HG03457 (cell line): ENCODE results near the gene ZEB1.
"Not testable (repeated sequence)": the region's sequence is repeated elsewhere in the genome, so short reads cannot be mapped to it uniquely, and the experiment has no call there.

Experiments used
- ATAC-seq: cut with Tn5 transposase; IDR thresholded peaks from one replicate; pipeline ENCODE4 v1.9.1; 2021; ENCODE audit warnings: moderate number of reproducible peaks; ENCODE audit not compliant: unreplicated experiment

ZEB1 gene

GRCh38 chr10:31317652-31318381, 1.2 kb upstream of the ZEB1 start:
- no peak for ATAC-seq

GRCh38 chr10:31318382-31318853, 598 bp upstream of the ZEB1 start:
- peak; percentile 49 for ATAC-seq

- peak; percentile 10 for ATAC-seq
Observed at GRCh38 chr10:31319602-31320549, 860 bp downstream of the ZEB1 start.

- ATAC-seq, result no peak
Observed at GRCh38 chr10:31320550-31321211, 1.7 kb downstream of the ZEB1 start.

DNA sequence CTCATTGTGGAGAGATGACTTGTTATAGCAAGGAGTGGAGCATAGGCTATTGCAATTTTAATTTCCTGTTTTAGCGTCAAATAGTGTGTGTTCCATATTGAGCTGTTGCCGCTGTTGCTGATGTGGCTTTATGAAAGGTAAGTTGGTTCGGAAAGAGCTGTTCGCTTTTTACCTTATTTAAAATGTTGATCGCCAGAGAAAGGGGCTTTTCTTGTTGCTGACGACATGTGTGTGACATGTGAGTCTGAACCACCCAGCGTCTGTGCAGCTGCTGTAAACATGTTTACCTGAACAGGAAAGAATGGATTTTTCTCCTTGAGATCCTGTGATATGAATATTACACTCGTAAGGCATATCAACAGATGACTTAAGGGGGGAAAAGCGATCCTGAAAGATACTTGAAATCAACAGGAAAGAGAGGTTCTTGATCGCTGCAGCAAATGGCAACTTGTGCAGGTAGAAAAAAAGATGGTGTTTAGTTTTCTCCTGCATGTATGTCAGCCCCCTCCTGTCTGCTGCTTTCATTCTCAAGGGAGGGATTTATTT, 2.5 kb downstream of the ZEB1 start:
- ATAC-seq, result no peak

DNA sequence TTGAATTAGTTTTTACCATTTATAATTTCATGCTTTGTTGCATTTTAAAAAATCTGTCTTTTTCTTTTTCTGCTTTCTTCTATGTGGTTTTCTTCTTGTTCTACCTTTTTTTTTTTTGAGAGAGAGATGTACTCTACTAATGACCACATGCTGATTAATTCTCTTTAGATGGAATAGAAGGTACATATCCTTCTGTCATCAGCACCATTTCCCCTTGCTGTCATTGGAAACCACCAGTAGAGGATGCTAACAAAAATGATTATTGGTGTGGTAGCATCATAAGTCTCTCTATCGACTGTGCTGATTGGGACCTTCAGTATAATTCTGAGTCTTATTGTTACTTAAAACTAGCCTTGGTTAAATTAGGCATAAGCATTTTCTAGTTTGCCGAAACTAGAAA, 3.6 kb downstream of the ZEB1 start:
- ATAC-seq, result no peak

DNA sequence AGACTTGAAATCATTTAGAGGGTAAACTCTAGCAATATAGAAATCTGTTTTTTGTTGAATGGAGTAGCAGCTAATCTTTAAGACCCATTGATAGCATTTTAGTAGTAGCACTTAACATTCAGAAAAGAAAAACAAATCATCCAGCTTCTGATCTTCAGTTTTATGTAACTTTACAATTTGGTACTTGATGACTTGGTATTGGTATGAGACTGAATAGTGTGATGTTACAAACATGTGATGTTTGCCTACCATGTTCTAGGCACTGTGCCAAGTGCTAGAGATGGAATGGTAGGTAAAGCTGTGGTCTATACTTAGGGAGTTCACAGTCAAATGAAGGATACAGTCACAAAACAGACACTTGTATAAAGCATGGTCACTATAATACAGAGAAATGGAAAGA, 21.3 kb downstream of the ZEB1 start:
- ATAC-seq, result no peak

- ATAC-seq, result no peak
Observed at GRCh38 chr10:31341552-31341951, 22.5 kb downstream of the ZEB1 start.

- ATAC-seq, result no peak
Observed at GRCh38 chr10:31343009-31343408, 24.0 kb downstream of the ZEB1 start.

GRCh38 chr10:31343551-31343950, 24.5 kb downstream of the ZEB1 start:
- ATAC-seq, result no peak

GRCh38 chr10:31345886-31346285, 26.9 kb downstream of the ZEB1 start:
- no peak for ATAC-seq

- no peak for ATAC-seq
Observed at GRCh38 chr10:31346953-31347352, 27.9 kb downstream of the ZEB1 start.

GRCh38 chr10:31347705-31348104, 28.7 kb downstream of the ZEB1 start:
- no peak for ATAC-seq

DNA sequence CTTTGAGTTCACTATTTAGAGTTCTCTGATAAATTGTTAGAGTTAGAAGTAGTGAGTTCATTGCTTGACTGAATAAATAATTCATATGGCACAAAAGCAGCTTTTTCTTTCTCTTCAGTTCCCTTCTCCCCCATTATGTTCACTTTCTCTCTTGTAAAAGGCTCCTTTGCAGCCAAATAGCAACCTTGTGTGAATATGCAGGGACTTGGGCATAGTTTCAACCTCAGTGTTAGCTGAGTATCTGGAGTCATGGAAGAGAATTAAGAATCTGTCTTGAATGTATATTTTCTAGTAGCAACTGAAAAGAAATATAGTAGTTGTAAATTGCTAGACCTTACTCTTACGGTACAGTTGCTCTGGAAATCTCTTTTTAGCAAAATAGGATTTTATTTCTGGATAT, 31.9 kb downstream of the ZEB1 start:
- no peak for ATAC-seq

DNA sequence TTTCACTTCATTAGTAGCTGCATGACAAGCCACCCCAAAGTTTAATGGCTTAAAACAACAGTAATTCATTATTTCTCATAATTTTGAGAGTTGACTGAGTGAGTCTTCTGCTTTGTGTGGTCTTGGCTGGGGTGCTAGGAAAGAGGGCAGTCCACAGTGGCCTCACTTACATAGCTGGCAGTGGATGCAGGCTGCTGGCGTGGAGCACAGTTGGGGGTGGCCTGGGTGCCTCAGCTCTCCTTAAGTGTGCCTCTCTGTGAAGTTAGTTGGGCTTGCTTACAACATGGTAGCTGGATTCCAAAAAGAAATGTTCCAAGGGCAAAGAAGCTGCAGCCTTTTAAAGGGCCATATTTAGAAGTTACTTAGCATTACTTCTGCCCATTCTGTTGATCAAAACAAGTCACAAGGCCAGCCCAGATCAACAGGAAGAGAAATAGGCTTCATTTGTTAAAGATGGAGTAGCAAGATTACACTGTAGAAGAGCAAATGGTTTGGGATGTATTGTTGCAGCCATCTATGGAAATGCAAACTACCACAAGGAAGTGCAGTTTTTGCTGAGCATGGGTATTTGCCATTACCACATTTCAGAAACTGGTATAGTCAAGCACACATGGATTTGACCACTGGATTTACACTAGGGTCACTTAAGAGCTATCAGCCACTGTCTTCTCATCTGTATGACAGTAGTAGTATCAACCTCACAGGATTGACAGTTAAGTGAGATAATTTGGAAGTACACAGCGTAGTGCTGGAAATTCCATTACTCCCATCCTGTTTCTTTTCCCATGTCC, 33.6 kb downstream of the ZEB1 start:
- ATAC-seq, result no peak

DNA sequence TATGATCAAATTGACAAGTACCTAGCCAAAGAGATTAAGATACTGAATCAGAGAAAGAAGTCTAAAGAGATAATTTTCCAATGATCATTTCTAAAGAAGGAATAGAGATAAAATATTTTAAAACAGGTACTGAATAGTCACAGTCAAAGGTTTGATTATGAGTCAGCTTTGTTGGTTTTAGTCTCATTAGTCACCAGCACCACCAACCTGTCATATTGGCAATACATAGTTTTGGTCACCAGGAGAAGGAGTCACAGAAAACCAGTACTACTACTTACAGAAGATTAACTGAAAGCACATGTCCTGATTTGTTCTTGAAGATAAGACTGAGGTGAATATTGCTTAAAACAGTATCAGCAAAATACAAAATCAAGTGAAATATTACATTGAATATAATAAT, 34.6 kb downstream of the ZEB1 start:
- ATAC-seq, result peak; percentile 69

- ATAC-seq, result no peak
Observed at GRCh38 chr10:31358688-31359330, 39.8 kb downstream of the ZEB1 start.

GRCh38 chr10:31359979-31360378, 41.0 kb downstream of the ZEB1 start:
- no peak for ATAC-seq

DNA sequence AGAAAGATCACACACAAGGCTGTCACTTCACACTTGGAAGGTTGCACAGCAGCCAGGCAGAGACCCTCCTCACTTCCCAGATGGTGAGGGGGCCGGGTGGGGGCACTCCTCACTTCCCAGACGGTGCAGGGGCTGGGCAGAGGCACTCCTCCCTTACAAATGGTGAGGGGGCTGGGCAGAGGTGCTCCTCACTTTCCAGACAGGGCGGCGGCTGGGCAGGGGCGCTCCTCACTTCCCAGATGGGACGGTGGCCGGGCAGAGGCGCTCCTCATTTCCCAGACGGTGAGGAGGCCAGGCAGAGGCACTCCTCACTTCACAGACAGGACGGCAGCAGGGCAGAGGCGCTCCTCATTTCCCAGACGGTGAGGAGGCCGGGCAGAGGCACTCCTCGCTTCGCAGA, 42.5 kb downstream of the ZEB1 start:
- ATAC-seq, result not testable (repeated sequence)
